Osteoblast (primary cell): Measurements from ENCODE around the gene STK35. TPM values are rescaled to one million over a fixed set of nuclear protein-coding genes. Genes with fewer than 3 reads are reported as not detected.

Experiments
- DNase-seq: peaks from one replicate; pipeline ENCODE4 v3.0.0; 2011; ENCODE audit warnings: low spot score, mixed read lengths; ENCODE audit not compliant: insufficient read length; ENCODE audit errors: missing footprints
- H2AFZ ChIP-seq: 2 replicates; pipeline ENCODE4 v1.6.0; 2011; ENCODE audit warnings: mild to moderate bottlenecking, low read length
- H3K27ac ChIP-seq: 2 replicates; pipeline ENCODE4 v1.5.1; 2011; ENCODE audit warnings: mild to moderate bottlenecking, low read depth, low read length, moderate library complexity
- H3K27me3 ChIP-seq: 2 replicates; pipeline ENCODE4 v1.6.0; 2012; ENCODE audit warnings: mild to moderate bottlenecking, control low read depth, inconsistent platforms, low read length, moderate library complexity; ENCODE audit not compliant: insufficient read depth
- H3K36me3 ChIP-seq: 2 replicates; pipeline ENCODE4 v1.5.1; 2011; ENCODE audit warnings: mild to moderate bottlenecking, low read length, control low read depth, moderate library complexity; ENCODE audit not compliant: insufficient read depth
- H3K4me1 ChIP-seq: 2 replicates; pipeline ENCODE4 v1.5.1; 2011; ENCODE audit warnings: mild to moderate bottlenecking, low read length, control low read depth, moderate library complexity; ENCODE audit not compliant: insufficient read depth
- H3K4me2 ChIP-seq: 2 replicates; pipeline ENCODE4 v1.6.0; 2011; ENCODE audit warnings: mild to moderate bottlenecking, low read length; ENCODE audit not compliant: insufficient read depth
- H3K4me3 ChIP-seq: fragments of 200-600 bp; sonication (generic); 3 replicates; pipeline ENCODE4 v1.5.1; 2012; ENCODE audit warnings: mild to moderate bottlenecking, low read length, inconsistent platforms; ENCODE audit not compliant: insufficient read depth
- H3K79me2 ChIP-seq: 2 replicates; pipeline ENCODE4 v1.6.0; 2012; ENCODE audit warnings: mild to moderate bottlenecking, low read length, control low read depth, inconsistent platforms; ENCODE audit not compliant: insufficient read depth
- H3K9me3 ChIP-seq: 2 replicates; pipeline ENCODE4 v1.5.1; 2011; ENCODE audit warnings: low read depth, low read length, control low read depth
- H4K20me1 ChIP-seq: 2 replicates; pipeline ENCODE4 v1.6.0; 2012; ENCODE audit warnings: mild to moderate bottlenecking, low read length, control low read depth; ENCODE audit not compliant: insufficient read depth
- CTCF ChIP-seq: IDR thresholded peaks from 2 replicates; pipeline ENCODE4 v1.5.1; 2011; ENCODE audit warnings: mild to moderate bottlenecking, low read depth, low read length, moderate library complexity; ENCODE audit errors: extremely low read depth
- total RNA-seq: library from RNA; depleted of rRNA; stranded (reverse); fragments of >200 nt; gene quantifications from 2 replicates; pipeline ENCODE4 v1.2.3, GENCODE V29; 2012

Gene STK35
- total RNA-seq, 1 donor: 21.4 TPM

- Histone ChIP-seq H3K4me2 (no peak overlapping the region), H3K27ac (no peak overlapping the region), H3K79me2 (no peaks in the 10 kb centered on the region), H3K27me3 (peaks cover 21% of the 10 kb centered on the region), H3K9me3 (no peaks in the 10 kb centered on the region), H3K4me1 (no peaks in the 10 kb centered on the region), H3K4me3 (no peak overlapping the region), H3K36me3 (no peaks in the 10 kb centered on the region), H4K20me1 (no peaks in the 10 kb centered on the region), H2AFZ (no peak overlapping the region)
- no peak for DNase-seq
- TF ChIP-seq CTCF: no peak
Measured at GRCh38 chr20:2165871-2166270, 64.2 kb downstream of the STK35 start.

- Histone ChIP-seq H3K4me3 (no peak overlapping the region), H2AFZ (no peak overlapping the region), H3K36me3 (no peaks in the 10 kb centered on the region), H3K4me2 (no peak overlapping the region), H4K20me1 (no peaks in the 10 kb centered on the region), H3K79me2 (no peaks in the 10 kb centered on the region), H3K27me3 (peaks cover 24% of the 10 kb centered on the region), H3K9me3 (no peaks in the 10 kb centered on the region), H3K27ac (no peak overlapping the region), H3K4me1 (no peaks in the 10 kb centered on the region)
- TF ChIP-seq CTCF: no peak
- DNase-seq: no peak
Measured at GRCh38 chr20:2167112-2167511, 65.5 kb downstream of the STK35 start.

- H3K4me2 ChIP-seq: no peak overlapping the region
- DNase-seq: no peak
- no peak overlapping the region for H3K4me3 ChIP-seq
- H3K27me3 ChIP-seq: peaks cover 24% of the 10 kb centered on the region
- no peaks in the 10 kb centered on the region for H3K79me2 ChIP-seq
- H2AFZ ChIP-seq: no peak overlapping the region
- no peak overlapping the region for H3K27ac ChIP-seq
- no peaks in the 10 kb centered on the region for H3K36me3 ChIP-seq
- no peaks in the 10 kb centered on the region for H3K4me1 ChIP-seq
- H4K20me1 ChIP-seq: no peaks in the 10 kb centered on the region
- H3K9me3 ChIP-seq: no peaks in the 10 kb centered on the region
- no peak for TF ChIP-seq CTCF
Measured at GRCh38 chr20:2168946-2169345, 67.3 kb downstream of the STK35 start.

GRCh38 chr20:2169456-2170088, 67.9 kb downstream of the STK35 start:
- Histone ChIP-seq H3K9me3 (no peaks in the 10 kb centered on the region), H3K4me2 (no peak overlapping the region), H3K27ac (no peak overlapping the region), H3K36me3 (no peaks in the 10 kb centered on the region), H2AFZ (no peak overlapping the region), H3K79me2 (no peaks in the 10 kb centered on the region), H4K20me1 (no peaks in the 10 kb centered on the region), H3K4me3 (no peak overlapping the region), H3K4me1 (no peaks in the 10 kb centered on the region), H3K27me3 (peaks cover 27% of the 10 kb centered on the region)
- no peak for DNase-seq
- no peak for TF ChIP-seq CTCF
